Measurements from ENCODE around the gene FLRT2.

DNA sequence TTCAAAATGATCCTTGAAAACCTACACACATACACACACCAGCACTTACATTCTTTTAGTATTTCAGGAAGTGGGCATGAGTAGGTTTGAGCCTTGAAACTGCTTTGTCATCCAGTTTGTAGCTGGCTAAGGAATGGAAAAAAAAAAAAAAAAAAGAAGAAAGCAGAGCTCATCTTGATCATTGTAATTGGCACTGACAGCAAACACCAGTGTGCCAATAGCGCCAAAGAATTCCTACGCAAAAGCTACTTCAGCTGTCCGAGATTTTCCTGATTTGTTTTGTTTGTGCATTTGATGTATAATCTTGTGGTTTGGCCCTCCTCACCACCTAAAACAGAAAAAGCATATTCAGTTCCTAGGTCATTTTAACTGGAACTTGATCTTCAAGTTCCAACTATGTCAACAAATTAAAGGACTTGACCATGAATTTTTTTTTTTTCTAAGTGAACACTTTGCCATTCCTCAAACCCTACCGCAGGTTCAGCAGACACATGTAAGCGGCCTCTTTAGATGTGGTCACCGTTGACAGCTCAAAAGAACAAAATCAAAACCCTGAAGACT is 57.3 kb downstream of the FLRT2 start:
- TF ChIP-seq, protein P1, sequence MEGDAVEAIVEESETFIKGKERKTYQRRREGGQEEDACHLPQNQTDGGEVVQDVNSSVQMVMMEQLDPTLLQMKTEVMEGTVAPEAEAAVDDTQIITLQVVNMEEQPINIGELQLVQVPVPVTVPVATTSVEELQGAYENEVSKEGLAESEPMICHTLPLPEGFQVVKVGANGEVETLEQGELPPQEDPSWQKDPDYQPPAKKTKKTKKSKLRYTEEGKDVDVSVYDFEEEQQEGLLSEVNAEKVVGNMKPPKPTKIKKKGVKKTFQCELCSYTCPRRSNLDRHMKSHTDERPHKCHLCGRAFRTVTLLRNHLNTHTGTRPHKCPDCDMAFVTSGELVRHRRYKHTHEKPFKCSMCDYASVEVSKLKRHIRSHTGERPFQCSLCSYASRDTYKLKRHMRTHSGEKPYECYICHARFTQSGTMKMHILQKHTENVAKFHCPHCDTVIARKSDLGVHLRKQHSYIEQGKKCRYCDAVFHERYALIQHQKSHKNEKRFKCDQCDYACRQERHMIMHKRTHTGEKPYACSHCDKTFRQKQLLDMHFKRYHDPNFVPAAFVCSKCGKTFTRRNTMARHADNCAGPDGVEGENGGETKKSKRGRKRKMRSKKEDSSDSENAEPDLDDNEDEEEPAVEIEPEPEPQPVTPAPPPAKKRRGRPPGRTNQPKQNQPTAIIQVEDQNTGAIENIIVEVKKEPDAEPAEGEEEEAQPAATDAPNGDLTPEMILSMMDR (IDR thresholded peaks at IDR 0.05), result no peak
- TF ChIP-seq EZH2 (IDR thresholded peaks at IDR 0.05; ENCODE audit: borderline replicate concordance, insufficient read depth, low read depth, low read length, poor library complexity, severe bottlenecking), result no peak

All from B cell (primary cell).